ENCODE measurements around the gene HLA-A.

Gene HLA-A

DNA sequence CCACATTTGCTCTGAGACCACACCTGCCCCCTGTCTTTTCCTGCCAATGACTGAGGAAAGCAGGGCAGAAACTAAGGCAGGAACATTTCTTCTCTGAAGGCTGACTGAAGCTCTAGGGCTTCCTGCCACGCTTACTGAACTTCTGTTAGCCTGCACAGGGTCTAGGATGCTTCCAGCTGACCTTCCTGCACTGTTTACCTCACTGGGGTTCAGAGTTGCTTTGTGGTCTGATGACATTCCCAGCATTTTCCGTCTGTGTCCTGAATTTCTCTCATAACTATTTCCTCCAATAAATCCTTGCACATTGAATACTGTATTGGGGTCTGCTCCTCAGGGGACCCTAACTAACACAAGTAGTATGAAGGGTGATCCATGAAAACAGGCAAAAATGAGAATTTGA, 29.5 kb upstream of the HLA-A start:
- H3K4me3 ChIP-seq (ENCODE audit: low read length), result no peak overlapping the region
- no peaks in the 10 kb centered on the region for H3K36me3 ChIP-seq (replicated peaks; ENCODE audit: low read depth, low read length)
- H3K27ac ChIP-seq (ENCODE audit: low read length), result no peak overlapping the region
- H3K9ac ChIP-seq (ENCODE audit: low read length), result no peak overlapping the region
- no peak overlapping the region for H2AFZ ChIP-seq (ENCODE audit: low read depth, low read length)
- no peaks in the 10 kb centered on the region for H4K20me1 ChIP-seq (ENCODE audit: insufficient read depth, low read length)
- TF ChIP-seq EZH2phosphoT487 (IDR thresholded peaks at IDR 0.05; ENCODE audit: low read depth) (no peak), CTCF (IDR thresholded peaks at IDR 0.05; ENCODE audit: low read depth, low read length) (no peak)
- H3K79me2 ChIP-seq (ENCODE audit: low read length), result no peaks in the 10 kb centered on the region
- H3K4me2 ChIP-seq (ENCODE audit: low read length), result no peak overlapping the region
- H3K27me3 ChIP-seq (ENCODE audit: low read depth, low read length), result no peaks in the 10 kb centered on the region
- H3K4me1 ChIP-seq (ENCODE audit: low read length), result no peaks in the 10 kb centered on the region
- no peaks in the 10 kb centered on the region for H3K9me3 ChIP-seq (ENCODE audit: insufficient read depth, low read length)

GRCh38 chr6:29916741-29917140, 25.6 kb upstream of the HLA-A start:
- H4K20me1 ChIP-seq (ENCODE audit: insufficient read depth, low read length), result no peaks in the 10 kb centered on the region
- H3K4me3 ChIP-seq (ENCODE audit: low read length), result no peak overlapping the region
- H3K9me3 ChIP-seq (ENCODE audit: insufficient read depth, low read length), result no peaks in the 10 kb centered on the region

DNA sequence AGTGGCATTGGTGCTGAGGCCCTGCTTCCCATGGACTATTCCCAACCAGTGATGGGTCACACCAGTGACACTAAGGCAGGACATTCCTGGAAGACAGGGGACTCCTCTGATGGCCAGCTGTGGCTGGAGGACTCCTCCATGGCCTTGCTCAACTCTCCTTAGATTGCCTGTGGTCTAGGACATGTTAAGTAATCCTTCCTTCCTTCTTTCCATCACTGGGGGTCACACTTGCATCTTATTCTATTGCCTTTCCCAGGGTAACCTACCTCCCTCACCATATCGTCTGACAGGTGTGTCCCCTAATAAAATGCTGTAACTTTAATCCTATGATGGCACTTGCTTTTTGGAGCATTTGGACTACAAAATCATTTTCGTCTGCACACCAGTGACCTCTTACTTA, 24.5 kb upstream of the HLA-A start:
- no peaks in the 10 kb centered on the region for H3K79me2 ChIP-seq (ENCODE audit: low read length)
- H3K4me2 ChIP-seq (ENCODE audit: low read length), result no peak overlapping the region
- no peaks in the 10 kb centered on the region for H3K36me3 ChIP-seq (replicated peaks; ENCODE audit: low read depth, low read length)
- H3K9me3 ChIP-seq (ENCODE audit: insufficient read depth, low read length), result no peaks in the 10 kb centered on the region
- H2AFZ ChIP-seq (ENCODE audit: low read depth, low read length), result no peak overlapping the region
- TF ChIP-seq EZH2phosphoT487 (IDR thresholded peaks at IDR 0.05; ENCODE audit: low read depth), result no peak
- TF ChIP-seq CTCF (IDR thresholded peaks at IDR 0.05; ENCODE audit: low read depth, low read length), result no peak
- no peaks in the 10 kb centered on the region for H3K4me1 ChIP-seq (ENCODE audit: low read length)
- no peaks in the 10 kb centered on the region for H4K20me1 ChIP-seq (ENCODE audit: insufficient read depth, low read length)
- H3K9ac ChIP-seq (ENCODE audit: low read length), result no peak overlapping the region
- no peak overlapping the region for H3K27ac ChIP-seq (ENCODE audit: low read length)
- H3K27me3 ChIP-seq (ENCODE audit: low read depth, low read length), result no peaks in the 10 kb centered on the region
- no peak overlapping the region for H3K4me3 ChIP-seq (ENCODE audit: low read length)

More at GRCh38 chr6:29916741-29917140, 25.6 kb upstream of the HLA-A start:
- Histone ChIP-seq H3K36me3 (replicated peaks; ENCODE audit: low read depth, low read length) (no peaks in the 10 kb centered on the region), H3K4me1 (ENCODE audit: low read length) (no peaks in the 10 kb centered on the region), H3K9ac (ENCODE audit: low read length) (no peak overlapping the region), H3K4me2 (ENCODE audit: low read length) (no peak overlapping the region), H3K27ac (ENCODE audit: low read length) (no peak overlapping the region), H3K79me2 (ENCODE audit: low read length) (no peaks in the 10 kb centered on the region), H2AFZ (ENCODE audit: low read depth, low read length) (no peak overlapping the region), H3K27me3 (ENCODE audit: low read depth, low read length) (no peaks in the 10 kb centered on the region)
- TF ChIP-seq EZH2phosphoT487 (IDR thresholded peaks at IDR 0.05; ENCODE audit: low read depth) (no peak), CTCF (IDR thresholded peaks at IDR 0.05; ENCODE audit: low read depth, low read length) (no peak)

GRCh38 chr6:29919506-29920445, 22.6 kb upstream of the HLA-A start:
- TF ChIP-seq EZH2phosphoT487 (IDR thresholded peaks at IDR 0.05; ENCODE audit: low read depth) (no peak), CTCF (IDR thresholded peaks at IDR 0.05; ENCODE audit: low read depth, low read length) (no peak)
- Histone ChIP-seq H3K36me3 (replicated peaks; ENCODE audit: low read depth, low read length) (no peaks in the 10 kb centered on the region), H3K4me3 (ENCODE audit: low read length) (no peak overlapping the region), H3K27ac (ENCODE audit: low read length) (no peak overlapping the region), H3K4me1 (ENCODE audit: low read length) (no peaks in the 10 kb centered on the region), H3K9me3 (ENCODE audit: insufficient read depth, low read length) (no peaks in the 10 kb centered on the region), H3K27me3 (ENCODE audit: low read depth, low read length) (no peaks in the 10 kb centered on the region), H3K9ac (ENCODE audit: low read length) (no peak overlapping the region), H4K20me1 (ENCODE audit: insufficient read depth, low read length) (no peaks in the 10 kb centered on the region), H3K4me2 (ENCODE audit: low read length) (no peak overlapping the region), H3K79me2 (ENCODE audit: low read length) (no peaks in the 10 kb centered on the region), H2AFZ (ENCODE audit: low read depth, low read length) (no peak overlapping the region)
